ENCODE measurements around the gene UGT1A4. TPM values are rescaled to one million over a fixed set of nuclear protein-coding genes. Genes with fewer than 3 reads are reported as not detected.

Gene UGT1A4
- total and polyA plus RNA-seq, 2 of the 8 experiments (the other 6 are each of a cell fraction or from before 2014, with no cell fraction given) = not detected

DNA sequence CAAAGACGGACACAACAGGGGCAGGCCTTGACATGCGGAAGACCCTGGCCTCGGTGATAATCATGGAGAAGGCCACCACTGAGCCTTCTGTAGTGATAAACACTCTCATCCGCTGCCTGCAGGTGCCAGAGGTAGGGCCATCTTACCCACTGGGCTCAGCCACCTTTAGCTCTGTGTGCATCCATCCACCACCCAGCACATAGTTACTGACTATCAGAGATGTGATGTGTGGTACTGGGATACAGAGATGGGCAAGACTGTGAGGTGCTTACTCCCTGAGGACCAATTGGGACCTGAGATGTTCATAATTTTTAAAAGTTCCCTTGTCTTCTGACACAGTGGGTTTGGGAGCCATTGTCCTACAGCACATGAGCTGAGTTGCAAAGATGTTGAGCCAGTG lies 61.2 kb downstream of the UGT1A4 start (continued):
- TF ChIP-seq, protein P1, sequence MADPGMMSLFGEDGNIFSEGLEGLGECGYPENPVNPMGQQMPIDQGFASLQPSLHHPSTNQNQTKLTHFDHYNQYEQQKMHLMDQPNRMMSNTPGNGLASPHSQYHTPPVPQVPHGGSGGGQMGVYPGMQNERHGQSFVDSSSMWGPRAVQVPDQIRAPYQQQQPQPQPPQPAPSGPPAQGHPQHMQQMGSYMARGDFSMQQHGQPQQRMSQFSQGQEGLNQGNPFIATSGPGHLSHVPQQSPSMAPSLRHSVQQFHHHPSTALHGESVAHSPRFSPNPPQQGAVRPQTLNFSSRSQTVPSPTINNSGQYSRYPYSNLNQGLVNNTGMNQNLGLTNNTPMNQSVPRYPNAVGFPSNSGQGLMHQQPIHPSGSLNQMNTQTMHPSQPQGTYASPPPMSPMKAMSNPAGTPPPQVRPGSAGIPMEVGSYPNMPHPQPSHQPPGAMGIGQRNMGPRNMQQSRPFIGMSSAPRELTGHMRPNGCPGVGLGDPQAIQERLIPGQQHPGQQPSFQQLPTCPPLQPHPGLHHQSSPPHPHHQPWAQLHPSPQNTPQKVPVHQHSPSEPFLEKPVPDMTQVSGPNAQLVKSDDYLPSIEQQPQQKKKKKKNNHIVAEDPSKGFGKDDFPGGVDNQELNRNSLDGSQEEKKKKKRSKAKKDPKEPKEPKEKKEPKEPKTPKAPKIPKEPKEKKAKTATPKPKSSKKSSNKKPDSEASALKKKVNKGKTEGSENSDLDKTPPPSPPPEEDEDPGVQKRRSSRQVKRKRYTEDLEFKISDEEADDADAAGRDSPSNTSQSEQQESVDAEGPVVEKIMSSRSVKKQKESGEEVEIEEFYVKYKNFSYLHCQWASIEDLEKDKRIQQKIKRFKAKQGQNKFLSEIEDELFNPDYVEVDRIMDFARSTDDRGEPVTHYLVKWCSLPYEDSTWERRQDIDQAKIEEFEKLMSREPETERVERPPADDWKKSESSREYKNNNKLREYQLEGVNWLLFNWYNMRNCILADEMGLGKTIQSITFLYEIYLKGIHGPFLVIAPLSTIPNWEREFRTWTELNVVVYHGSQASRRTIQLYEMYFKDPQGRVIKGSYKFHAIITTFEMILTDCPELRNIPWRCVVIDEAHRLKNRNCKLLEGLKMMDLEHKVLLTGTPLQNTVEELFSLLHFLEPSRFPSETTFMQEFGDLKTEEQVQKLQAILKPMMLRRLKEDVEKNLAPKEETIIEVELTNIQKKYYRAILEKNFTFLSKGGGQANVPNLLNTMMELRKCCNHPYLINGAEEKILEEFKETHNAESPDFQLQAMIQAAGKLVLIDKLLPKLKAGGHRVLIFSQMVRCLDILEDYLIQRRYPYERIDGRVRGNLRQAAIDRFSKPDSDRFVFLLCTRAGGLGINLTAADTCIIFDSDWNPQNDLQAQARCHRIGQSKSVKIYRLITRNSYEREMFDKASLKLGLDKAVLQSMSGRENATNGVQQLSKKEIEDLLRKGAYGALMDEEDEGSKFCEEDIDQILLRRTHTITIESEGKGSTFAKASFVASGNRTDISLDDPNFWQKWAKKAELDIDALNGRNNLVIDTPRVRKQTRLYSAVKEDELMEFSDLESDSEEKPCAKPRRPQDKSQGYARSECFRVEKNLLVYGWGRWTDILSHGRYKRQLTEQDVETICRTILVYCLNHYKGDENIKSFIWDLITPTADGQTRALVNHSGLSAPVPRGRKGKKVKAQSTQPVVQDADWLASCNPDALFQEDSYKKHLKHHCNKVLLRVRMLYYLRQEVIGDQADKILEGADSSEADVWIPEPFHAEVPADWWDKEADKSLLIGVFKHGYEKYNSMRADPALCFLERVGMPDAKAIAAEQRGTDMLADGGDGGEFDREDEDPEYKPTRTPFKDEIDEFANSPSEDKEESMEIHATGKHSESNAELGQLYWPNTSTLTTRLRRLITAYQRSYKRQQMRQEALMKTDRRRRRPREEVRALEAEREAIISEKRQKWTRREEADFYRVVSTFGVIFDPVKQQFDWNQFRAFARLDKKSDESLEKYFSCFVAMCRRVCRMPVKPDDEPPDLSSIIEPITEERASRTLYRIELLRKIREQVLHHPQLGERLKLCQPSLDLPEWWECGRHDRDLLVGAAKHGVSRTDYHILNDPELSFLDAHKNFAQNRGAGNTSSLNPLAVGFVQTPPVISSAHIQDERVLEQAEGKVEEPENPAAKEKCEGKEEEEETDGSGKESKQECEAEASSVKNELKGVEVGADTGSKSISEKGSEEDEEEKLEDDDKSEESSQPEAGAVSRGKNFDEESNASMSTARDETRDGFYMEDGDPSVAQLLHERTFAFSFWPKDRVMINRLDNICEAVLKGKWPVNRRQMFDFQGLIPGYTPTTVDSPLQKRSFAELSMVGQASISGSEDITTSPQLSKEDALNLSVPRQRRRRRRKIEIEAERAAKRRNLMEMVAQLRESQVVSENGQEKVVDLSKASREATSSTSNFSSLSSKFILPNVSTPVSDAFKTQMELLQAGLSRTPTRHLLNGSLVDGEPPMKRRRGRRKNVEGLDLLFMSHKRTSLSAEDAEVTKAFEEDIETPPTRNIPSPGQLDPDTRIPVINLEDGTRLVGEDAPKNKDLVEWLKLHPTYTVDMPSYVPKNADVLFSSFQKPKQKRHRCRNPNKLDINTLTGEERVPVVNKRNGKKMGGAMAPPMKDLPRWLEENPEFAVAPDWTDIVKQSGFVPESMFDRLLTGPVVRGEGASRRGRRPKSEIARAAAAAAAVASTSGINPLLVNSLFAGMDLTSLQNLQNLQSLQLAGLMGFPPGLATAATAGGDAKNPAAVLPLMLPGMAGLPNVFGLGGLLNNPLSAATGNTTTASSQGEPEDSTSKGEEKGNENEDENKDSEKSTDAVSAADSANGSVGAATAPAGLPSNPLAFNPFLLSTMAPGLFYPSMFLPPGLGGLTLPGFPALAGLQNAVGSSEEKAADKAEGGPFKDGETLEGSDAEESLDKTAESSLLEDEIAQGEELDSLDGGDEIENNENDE (IDR thresholded peaks at IDR 0.05; ENCODE audit: insufficient replicate concordance, low read length) = no peak
- no peak for TF ChIP-seq EP300 (IDR thresholded peaks at IDR 0.05; ENCODE audit: borderline replicate concordance in 1 of 2, low read depth in 2 of 2, low read length in 2 of 2)
- no peak for TF ChIP-seq RBBP5 (IDR thresholded peaks at IDR 0.05; ENCODE audit: borderline replicate concordance, low read depth, low read length)
- TF ChIP-seq BACH1 (IDR thresholded peaks at IDR 0.05; ENCODE audit: low read length) = no peak
